WERI-Rb-1 (cell line): Measurements from ENCODE around the gene IRS1.

ENCODE experiments used
- DNase-seq: peaks from one replicate; pipeline ENCODE4 v3.0.0-alpha.2; 2020
- H3K27ac ChIP-seq: fragments of 250-450 bp; sonication (Bioruptor Pico); 2 replicates; pipeline ENCODE4 v1.5.1; 2020; ENCODE audit warnings: mild to moderate bottlenecking, moderate library complexity
- H3K27me3 ChIP-seq: fragments of 250-450 bp; sonication (Bioruptor Pico); 2 replicates; pipeline ENCODE4 v1.5.1; 2021; ENCODE audit warnings: mild to moderate bottlenecking, low read depth, moderate library complexity; ENCODE audit not compliant: insufficient read depth, severe bottlenecking
- H3K36me3 ChIP-seq: fragments of 250-450 bp; sonication (Bioruptor Pico); 2 replicates; pipeline ENCODE4 v1.5.1; 2020; ENCODE audit warnings: mild to moderate bottlenecking, moderate library complexity
- H3K4me3 ChIP-seq: 2 replicates; pipeline ENCODE4 v1.5.1; 2011; ENCODE audit warnings: low read depth, mild to moderate bottlenecking, control low read depth, low read length
- H3K9me3 ChIP-seq: fragments of 250-450 bp; sonication (Bioruptor Pico); 2 replicates; pipeline ENCODE4 v1.5.1; 2021; ENCODE audit warnings: mild to moderate bottlenecking, moderate library complexity; ENCODE audit not compliant: severe bottlenecking
- TF ChIP-seq, protein P1 (sequence below): IDR thresholded peaks from 2 replicates; pipeline ENCODE4 v1.5.1; 2011; ENCODE audit warnings: low read depth, mild to moderate bottlenecking, control low read depth, inconsistent platforms, low read length

The IRS1 gene

DNA sequence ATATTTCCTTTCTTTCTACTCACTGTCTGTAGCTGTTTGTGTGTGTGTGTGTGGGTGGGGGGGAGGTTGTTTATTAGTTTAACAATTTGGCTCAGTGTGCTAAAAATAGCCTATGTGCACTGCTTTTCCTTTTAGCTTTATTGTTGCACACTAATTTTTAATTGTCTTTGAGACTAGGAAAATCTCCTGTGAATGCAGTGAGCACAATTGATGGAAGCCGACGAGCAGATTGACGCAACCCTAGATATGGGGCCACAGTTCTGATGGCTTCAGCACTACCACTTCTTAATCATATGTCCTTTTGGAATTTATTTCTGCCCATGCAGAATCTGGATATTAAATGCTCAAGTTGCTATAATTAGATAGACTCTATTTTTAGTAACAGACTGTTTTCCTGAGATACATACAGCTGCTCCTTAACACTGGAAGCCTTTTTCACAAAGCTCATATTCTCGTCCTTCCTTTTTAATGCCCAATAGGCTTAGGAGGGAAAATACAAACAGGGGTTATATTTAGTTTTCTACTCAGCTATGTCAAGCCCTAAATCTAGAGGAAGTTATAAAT is 109.1 kb downstream of the IRS1 start:
- Histone ChIP-seq H3K9me3 (no peaks in the 10 kb centered on the region), H3K36me3 (no peaks in the 10 kb centered on the region), H3K27ac (no peak overlapping the region), H3K27me3 (no peaks in the 10 kb centered on the region), H3K4me3 (no peak overlapping the region)
- TF ChIP-seq, protein P1, sequence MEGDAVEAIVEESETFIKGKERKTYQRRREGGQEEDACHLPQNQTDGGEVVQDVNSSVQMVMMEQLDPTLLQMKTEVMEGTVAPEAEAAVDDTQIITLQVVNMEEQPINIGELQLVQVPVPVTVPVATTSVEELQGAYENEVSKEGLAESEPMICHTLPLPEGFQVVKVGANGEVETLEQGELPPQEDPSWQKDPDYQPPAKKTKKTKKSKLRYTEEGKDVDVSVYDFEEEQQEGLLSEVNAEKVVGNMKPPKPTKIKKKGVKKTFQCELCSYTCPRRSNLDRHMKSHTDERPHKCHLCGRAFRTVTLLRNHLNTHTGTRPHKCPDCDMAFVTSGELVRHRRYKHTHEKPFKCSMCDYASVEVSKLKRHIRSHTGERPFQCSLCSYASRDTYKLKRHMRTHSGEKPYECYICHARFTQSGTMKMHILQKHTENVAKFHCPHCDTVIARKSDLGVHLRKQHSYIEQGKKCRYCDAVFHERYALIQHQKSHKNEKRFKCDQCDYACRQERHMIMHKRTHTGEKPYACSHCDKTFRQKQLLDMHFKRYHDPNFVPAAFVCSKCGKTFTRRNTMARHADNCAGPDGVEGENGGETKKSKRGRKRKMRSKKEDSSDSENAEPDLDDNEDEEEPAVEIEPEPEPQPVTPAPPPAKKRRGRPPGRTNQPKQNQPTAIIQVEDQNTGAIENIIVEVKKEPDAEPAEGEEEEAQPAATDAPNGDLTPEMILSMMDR = no peak
- DNase-seq = no peak

DNA sequence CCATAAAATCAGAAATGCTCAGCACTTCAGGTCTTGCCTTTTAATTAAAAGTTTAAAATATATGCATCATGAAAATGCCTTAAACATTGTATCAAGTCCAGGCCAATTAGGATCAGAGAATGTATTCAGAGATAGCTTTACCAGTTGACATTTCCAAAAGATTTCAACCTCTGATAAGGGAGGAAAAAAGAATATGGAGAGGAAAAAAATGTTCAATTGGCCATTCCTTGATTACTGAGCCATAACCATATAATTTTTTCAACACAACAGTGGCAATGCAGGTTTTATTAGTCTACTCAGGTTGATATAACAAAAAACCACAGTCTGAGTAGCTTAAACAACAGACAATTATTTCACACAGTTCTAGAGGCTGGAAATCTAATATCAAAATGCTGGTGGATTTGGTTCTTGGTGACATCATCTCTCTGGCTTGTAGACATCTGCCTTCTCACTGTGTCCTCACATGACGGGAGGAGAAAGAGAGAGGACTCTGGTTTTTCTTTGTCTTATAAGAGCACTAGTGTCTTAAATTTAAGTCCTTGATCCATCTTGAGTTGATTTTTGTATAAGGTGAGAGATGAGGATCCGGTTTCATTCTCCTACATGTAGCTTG is 111.9 kb downstream of the IRS1 start:
- Histone ChIP-seq H3K36me3 (no peaks in the 10 kb centered on the region), H3K9me3 (no peaks in the 10 kb centered on the region), H3K4me3 (no peak overlapping the region), H3K27ac (no peak overlapping the region), H3K27me3 (no peaks in the 10 kb centered on the region)
- DNase-seq = no peak
- TF ChIP-seq, protein P1 = no peak

DNA sequence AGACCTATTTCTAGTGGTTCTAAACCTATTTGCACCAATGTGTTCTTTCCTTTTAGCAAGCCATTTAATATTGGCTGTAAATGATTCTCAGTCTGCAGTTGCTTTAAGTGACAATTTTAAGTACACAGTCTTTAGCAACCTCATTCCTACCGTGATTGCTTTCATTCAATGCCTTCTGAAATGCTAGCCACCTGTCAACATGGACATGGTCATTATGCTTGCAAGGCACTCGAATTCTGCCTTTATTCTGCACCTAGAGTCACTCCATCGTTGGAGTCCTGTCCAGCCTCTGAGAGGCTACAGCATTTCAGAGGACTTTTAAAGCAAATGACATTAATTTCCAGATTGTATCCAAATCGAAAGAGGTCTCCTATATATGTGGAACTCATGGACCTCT is 115.1 kb downstream of the IRS1 start:
- DNase-seq = no peak
- H3K9me3 ChIP-seq = no peaks in the 10 kb centered on the region
- no peak overlapping the region for H3K27ac ChIP-seq
- TF ChIP-seq, protein P1 = no peak
- H3K27me3 ChIP-seq = no peaks in the 10 kb centered on the region
- H3K36me3 ChIP-seq = no peaks in the 10 kb centered on the region
- no peak overlapping the region for H3K4me3 ChIP-seq

DNA sequence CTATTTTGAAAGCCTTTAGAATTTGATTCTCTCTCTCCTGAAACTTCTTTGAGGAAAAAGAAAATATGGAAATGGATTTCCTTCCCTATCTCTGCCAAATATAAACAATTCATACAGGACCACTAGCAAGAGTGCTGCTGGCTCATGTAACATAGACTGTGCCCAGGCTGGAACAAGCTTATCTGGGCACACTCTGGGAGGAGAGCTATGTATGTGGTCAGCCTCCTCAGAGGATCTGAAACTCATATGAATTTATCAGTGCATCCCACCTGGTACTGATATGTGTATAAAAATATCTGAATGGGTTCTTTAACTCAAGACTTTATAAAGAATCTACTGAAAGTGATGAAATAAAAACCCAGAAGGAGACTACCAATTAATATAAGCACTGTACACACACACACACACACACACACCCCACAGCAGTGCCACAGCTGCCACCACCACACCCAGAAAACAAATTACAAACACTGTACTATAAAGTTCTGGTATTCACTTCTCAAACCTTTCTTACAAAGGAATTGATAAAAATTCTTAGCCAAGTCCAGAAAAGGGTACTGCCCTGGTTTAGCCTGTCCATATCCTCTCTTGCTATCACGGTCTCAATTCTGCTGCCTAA is 115.6 kb downstream of the IRS1 start:
- H3K27ac ChIP-seq = no peak overlapping the region
- TF ChIP-seq, protein P1 = no peak
- H3K4me3 ChIP-seq = no peak overlapping the region
- H3K36me3 ChIP-seq = no peaks in the 10 kb centered on the region
- DNase-seq = no peak
- H3K9me3 ChIP-seq = no peaks in the 10 kb centered on the region
- H3K27me3 ChIP-seq = no peaks in the 10 kb centered on the region

DNA sequence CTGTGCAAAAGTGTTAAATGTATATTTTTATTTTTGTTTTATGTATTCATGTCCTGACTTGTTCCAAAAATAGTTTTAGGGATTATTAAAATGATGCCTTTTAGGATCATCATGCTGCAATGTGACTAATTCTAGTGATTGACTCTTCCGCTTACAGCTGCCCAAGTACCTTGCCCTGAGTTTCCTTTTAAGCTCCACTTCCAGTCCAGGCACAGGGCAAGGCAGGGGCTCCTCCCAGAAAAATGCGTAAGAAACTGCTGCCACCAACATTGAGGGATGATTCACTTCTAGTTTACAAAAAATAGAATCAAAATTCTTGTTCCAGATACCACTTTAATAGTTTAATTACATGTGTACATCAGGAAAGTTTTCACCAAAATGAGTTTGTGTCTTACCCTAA is 116.4 kb downstream of the IRS1 start:
- no peak for DNase-seq
- Histone ChIP-seq H3K27ac (no peak overlapping the region), H3K36me3 (no peaks in the 10 kb centered on the region), H3K4me3 (no peak overlapping the region), H3K27me3 (no peaks in the 10 kb centered on the region), H3K9me3 (no peaks in the 10 kb centered on the region)
- TF ChIP-seq, protein P1 = no peak
